SK-N-SH (cell line): ENCODE measurements around the gene C1orf232. TPM values are rescaled to one million over a fixed set of nuclear protein-coding genes. Genes with fewer than 3 reads are reported as not detected.
A peak's percentile ranks its signal among the peaks of the same experiment; 100 is the strongest.

ENCODE experiments used
- CTCF ChIA-PET: fragments of 300-600, 350-600 bp; formaldehyde crosslinking; extraction: SDS; loops from one replicate; lab custom pipeline; 2021; lab: Yijun Ruan, JAX
- POLR2A ChIA-PET: fragments of 350-600 bp; sonication (Branson Sonifier 250); formaldehyde crosslinking; extraction: SDS; loops from one replicate; lab custom pipeline; 2020; ENCODE audit warnings: antibody characterized with exemption, inconsistent platforms; lab: Yijun Ruan, JAX
- DNase-seq: peaks from one replicate; pipeline ENCODE4 v3.0.0; 2012
- H2AFZ ChIP-seq: fragments of 200-600 bp; sonication (generic); 2 replicates; pipeline ENCODE4 v1.8.1; 2016; ENCODE audit warnings: antibody characterized with exemption, mild to moderate bottlenecking, low read depth
- H3F3A ChIP-seq: fragments of 200-600 bp; sonication (generic); replicated peaks from 2 replicates; pipeline ENCODE3; 2016; ENCODE audit warnings: antibody characterized with exemption, mild to moderate bottlenecking; ENCODE audit not compliant: insufficient read depth
- H3K27ac ChIP-seq, 2 experiments: fragments of 200-500 bp in 1 of 2; fragments of 200-600 bp in 1 of 2; sonication (Bioruptor generic) in 1 of 2; sonication (generic), shearing (Covaris generic) in 1 of 2; 2 replicates each; pipeline versions ENCODE4 v1.5.1 to v1.6.1; 2014 to 2016; ENCODE audit warnings: low read depth in 2 of 2, inconsistent platforms in 1 of 2, low read length in 1 of 2, mild to moderate bottlenecking in 1 of 2, mixed read lengths in 1 of 2
- H3K27me3 ChIP-seq: fragments of 200-600 bp; sonication (generic), shearing (Covaris generic); 2 replicates; pipeline ENCODE4 v1.6.1; 2016; ENCODE audit warnings: mixed run types; ENCODE audit not compliant: insufficient read depth
- H3K36me3 ChIP-seq, 2 experiments: fragments of 200-500 bp in 1 of 2; fragments of 200-600 bp in 1 of 2; sonication (Bioruptor generic) in 1 of 2; sonication (generic) in 1 of 2; replicated peaks in 1 of 2; 2 replicates each; pipeline versions ENCODE3 to v1.5.1; 2014 to 2016; ENCODE audit warnings: low read length in 1 of 2, mild to moderate bottlenecking in 1 of 2; ENCODE audit not compliant: insufficient read depth in 2 of 2, control insufficient read depth in 1 of 2
- H3K4me1 ChIP-seq, 2 experiments: fragments of 200-500 bp in 1 of 2; fragments of 200-600 bp in 1 of 2; sonication (Bioruptor generic) in 1 of 2; sonication (generic), shearing (Covaris generic) in 1 of 2; 2 replicates each; pipeline versions ENCODE4 v1.5.1 to v1.6.1; 2014 to 2016; ENCODE audit warnings: low read depth in 1 of 2, low read length in 1 of 2, mixed run types in 1 of 2; ENCODE audit not compliant: insufficient read depth in 2 of 2, control insufficient read depth in 1 of 2
- H3K4me2 ChIP-seq: fragments of 200-600 bp; sonication (generic), shearing (Covaris generic); 2 replicates; pipeline ENCODE4 v1.6.1; 2017; ENCODE audit warnings: mixed run types
- H3K4me3 ChIP-seq, 2 experiments: fragments of 200-500 bp in 1 of 2; fragments of 200-600 bp in 1 of 2; sonication (Bioruptor generic) in 1 of 2; sonication (generic), shearing (Covaris generic) in 1 of 2; 2 replicates each; pipeline versions ENCODE4 v1.5.1 to v1.8.1; 2014 to 2016; ENCODE audit warnings: low read depth in 2 of 2, inconsistent platforms in 1 of 2, low read length in 1 of 2, mild to moderate bottlenecking in 1 of 2, mixed read lengths in 1 of 2, moderate library complexity in 1 of 2
- H3K79me2 ChIP-seq: fragments of 200-600 bp; sonication (generic); 2 replicates; pipeline ENCODE4 v1.8.1; 2017; ENCODE audit warnings: mild to moderate bottlenecking; ENCODE audit not compliant: insufficient read depth
- H3K9ac ChIP-seq: fragments of 200-600 bp; sonication (generic); 2 replicates; pipeline ENCODE4 v1.6.1; 2017; ENCODE audit warnings: mixed run types
- H3K9me2 ChIP-seq: fragments of 200-600 bp; sonication (generic); 2 replicates; pipeline ENCODE4 v1.6.1; 2017; ENCODE audit warnings: mixed run types
- H3K9me3 ChIP-seq: fragments of 200-600 bp; sonication (generic); 2 replicates; pipeline ENCODE4 v1.6.1; 2017; ENCODE audit warnings: mixed run types, mild to moderate bottlenecking, moderate library complexity
- H4K20me1 ChIP-seq: fragments of 200-600 bp; sonication (generic); 2 replicates; pipeline ENCODE4 v1.6.1; 2017; ENCODE audit warnings: mild to moderate bottlenecking, mixed run types; ENCODE audit not compliant: insufficient read depth
- EP300 ChIP-seq, 2 experiments: IDR thresholded peaks; 2 replicates each; pipeline versions ENCODE4 v1.4.0 to v1.6.1; 2012; ENCODE audit warnings: borderline replicate concordance in 1 of 2, low read depth in 1 of 2, low read length in 1 of 2
- FOSL2 ChIP-seq: IDR thresholded peaks from 2 replicates; pipeline ENCODE4 v1.4.0; 2012; ENCODE audit warnings: low read depth, mild to moderate bottlenecking, moderate library complexity, borderline replicate concordance
- FOXJ3 ChIP-seq: sonication (generic); formaldehyde crosslinking; IDR thresholded peaks from 2 replicates; pipeline ENCODE4 v1.5.1; 2020; ENCODE audit warnings: mild to moderate bottlenecking, missing genetic modification reagents
- JUND ChIP-seq: IDR thresholded peaks from 2 replicates; pipeline ENCODE4 v1.4.0; 2012
- MEF2A ChIP-seq: IDR thresholded peaks from 2 replicates; pipeline ENCODE4 v1.4.0; 2012; ENCODE audit warnings: low read depth, borderline replicate concordance
- NFIC ChIP-seq: IDR thresholded peaks from 2 replicates; pipeline ENCODE4 v1.4.0; 2012; ENCODE audit warnings: borderline replicate concordance
- RCOR1 ChIP-seq: fragments of 150-350 bp; IDR thresholded peaks from 2 replicates; pipeline ENCODE4 v1.6.1; 2017; ENCODE audit warnings: antibody characterized with exemption, low read length
- RFX5 ChIP-seq: IDR thresholded peaks from 2 replicates; pipeline ENCODE4 v1.6.1; 2012; ENCODE audit warnings: mild to moderate bottlenecking, improper control_type of control experiment, low read length
- RXRA ChIP-seq: IDR thresholded peaks from 2 replicates; pipeline ENCODE4 v1.4.0; 2012; ENCODE audit warnings: low read depth, mild to moderate bottlenecking, borderline replicate concordance
- SIN3A ChIP-seq: IDR thresholded peaks from 2 replicates; pipeline ENCODE4 v1.6.1; 2012; ENCODE audit warnings: low read depth, mild to moderate bottlenecking, low read length, moderate library complexity, borderline replicate concordance
- TAF1 ChIP-seq: IDR thresholded peaks from 2 replicates; pipeline ENCODE4 v1.6.1; 2012; ENCODE audit warnings: low read depth, mild to moderate bottlenecking, low read length, moderate library complexity, borderline replicate concordance
- TCF12 ChIP-seq: IDR thresholded peaks from 2 replicates; pipeline ENCODE4 v1.4.0; 2012
- WGBS: methylation state at CpG from one replicate; pipeline ENCODE4 v1.1.6; 2017; ENCODE audit warnings: low lambda C conversion rate; 5-methylcytosine and 5-hydroxymethylcytosine counted together
- polyA plus RNA-seq, 3 experiments: library from polyadenylated mRNA; depleted of rRNA; stranded (reverse); fragments of >200 nt; gene quantifications; 2 replicates each; pipeline ENCODE4 v1.2.3, GENCODE V29; 2012
- TF ChIP-seq, protein P1 (sequence below): fragments of 150-350 bp; IDR thresholded peaks from 2 replicates; pipeline ENCODE4 v1.6.1; 2016; ENCODE audit warnings: mild to moderate bottlenecking, low read depth, low read length
- TF ChIP-seq, protein P2 (sequence below): fragments of 200-600 bp; sonication (generic); IDR thresholded peaks from 2 replicates; pipeline ENCODE4 v1.6.1; 2017; ENCODE audit warnings: antibody characterized with exemption, mild to moderate bottlenecking, moderate library complexity

The C1orf232 gene
- polyA plus RNA-seq, 1 of the 3 experiments (the other 2 are of a cell fraction), result not detected

DNA sequence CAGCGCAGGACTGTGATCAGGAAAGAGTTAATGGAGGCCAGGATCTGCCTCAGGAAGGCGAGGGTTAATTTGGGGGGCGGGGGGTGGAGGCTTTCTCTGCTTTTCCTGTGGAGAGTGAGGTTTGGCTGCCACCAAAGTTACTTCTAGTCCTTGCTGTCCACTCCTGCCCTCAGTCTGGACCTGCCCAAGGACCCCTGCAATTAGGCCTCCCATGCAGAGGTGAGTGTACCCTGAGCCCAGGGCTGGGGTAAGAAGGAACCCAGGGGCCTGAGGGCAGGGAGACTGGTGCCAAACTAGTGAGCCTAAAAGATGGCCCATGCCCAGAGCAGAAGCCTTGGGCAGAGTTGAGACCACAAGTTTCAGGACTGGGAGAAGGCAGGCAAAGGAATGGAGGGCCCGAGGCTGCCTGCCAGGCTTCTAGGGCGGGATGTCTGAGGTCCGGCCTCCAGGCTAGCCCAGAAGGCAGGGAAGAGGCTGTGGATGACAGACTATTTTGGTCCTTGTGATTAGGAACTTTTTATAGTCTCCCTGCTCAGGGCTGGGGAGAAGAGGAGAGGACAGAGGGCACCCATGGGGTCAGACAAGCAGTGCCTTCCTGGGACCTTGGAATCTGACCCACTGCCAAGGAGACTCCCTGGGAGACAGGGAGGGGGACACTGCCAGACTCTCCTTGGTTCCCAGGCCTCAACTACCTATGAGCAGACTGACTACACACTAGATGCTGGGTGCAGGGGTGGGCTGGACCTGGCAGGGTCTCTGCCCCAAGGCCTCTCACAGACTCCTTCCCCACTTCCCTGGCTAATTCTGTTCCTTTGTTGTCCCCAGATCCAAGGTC lies 9.6 kb downstream of the C1orf232 start, which contains the start of gene FAM110D:
FAM110D (plus strand) TSS at position 172 of the 835 bp plus-strand sequence. CDS start 2,213 bp downstream, outside the sequence.
- WGBS, result 51% methylated on average over 6 of the region's 6 CpGs

DNA sequence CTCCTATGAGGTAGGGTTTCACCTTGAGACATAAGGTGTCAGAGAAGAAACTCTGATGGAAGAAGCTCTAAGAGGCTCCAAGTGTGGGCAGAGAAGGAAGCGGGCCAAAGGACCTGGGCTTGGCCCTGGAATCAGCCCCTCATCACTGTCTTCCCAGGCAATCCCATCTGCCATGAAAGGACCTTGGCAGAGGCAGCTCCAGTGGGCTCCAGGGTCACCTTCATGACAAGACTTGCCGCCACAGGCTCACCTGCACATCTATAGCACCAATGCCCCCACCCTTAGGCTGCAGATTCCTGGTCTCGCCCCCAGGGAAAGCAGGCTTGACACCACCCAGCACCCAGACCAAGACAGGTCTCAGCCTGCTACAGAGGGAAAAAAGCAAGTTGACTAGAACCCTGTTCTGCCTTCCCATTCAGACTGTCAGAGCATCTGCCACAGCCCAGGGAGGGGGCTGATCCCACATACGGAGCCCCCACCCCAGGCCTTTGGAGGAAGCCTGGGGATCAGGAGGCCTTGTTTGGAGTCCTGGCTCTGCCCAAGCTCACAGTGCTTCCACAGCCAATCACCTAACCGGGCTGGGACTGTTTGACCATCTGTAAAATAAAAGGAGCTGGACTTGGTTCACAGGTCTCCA lies 10.4 kb downstream of the C1orf232 start:
- POLR2A ChIA-PET, result no interaction called here
- H3F3A ChIP-seq, result no peaks in the 10 kb centered on the region
- H3K4me3 ChIP-seq, result peak overlapping the region in 1 of 2 experiments; percentile 43; a peak in 2 of 4 replicates
- no peaks in the 10 kb centered on the region for H3K9me3 ChIP-seq
- CTCF ChIA-PET, result interaction anchor here (0.6 to 13.7 kb wide), 7 partner anchors 12 to 440 kb away, joined by 3 to 131 read pairs (median 6); partner anchors contain the start of genes CEP85 and ZNF593
- WGBS, result 82% methylated on average over 3 of the region's 5 CpGs
- no peaks in the 10 kb centered on the region for H3K36me3 ChIP-seq
- no peak overlapping the region for H3K4me2 ChIP-seq
- H3K4me1 ChIP-seq, result peaks cover 6 to 33% of the 10 kb centered on the region in 2 experiments; a peak in 1 of 4 replicates
- H3K9ac ChIP-seq, result no peak overlapping the region
- H3K9me2 ChIP-seq, result no peaks in the 10 kb centered on the region
- H3K79me2 ChIP-seq, result no peaks in the 10 kb centered on the region
- H3K27ac ChIP-seq, result no peak overlapping the region
- DNase-seq, result no peak
- H2AFZ ChIP-seq, result peak overlapping the region; percentile 70; the same call in 1 of the 2 replicates
- H3K27me3 ChIP-seq, result no peaks in the 10 kb centered on the region
- H4K20me1 ChIP-seq, result no peaks in the 10 kb centered on the region
- TF ChIP-seq RFX5, result no peak
- TF ChIP-seq EP300 (IDR thresholded peaks at IDR 0.05; ENCODE audit: borderline replicate concordance in 1 of 2, low read depth in 1 of 2, low read length in 1 of 2), result no peak
- TF ChIP-seq TAF1, result no peak
- TF ChIP-seq RCOR1, result no peak
- TF ChIP-seq, protein P1, sequence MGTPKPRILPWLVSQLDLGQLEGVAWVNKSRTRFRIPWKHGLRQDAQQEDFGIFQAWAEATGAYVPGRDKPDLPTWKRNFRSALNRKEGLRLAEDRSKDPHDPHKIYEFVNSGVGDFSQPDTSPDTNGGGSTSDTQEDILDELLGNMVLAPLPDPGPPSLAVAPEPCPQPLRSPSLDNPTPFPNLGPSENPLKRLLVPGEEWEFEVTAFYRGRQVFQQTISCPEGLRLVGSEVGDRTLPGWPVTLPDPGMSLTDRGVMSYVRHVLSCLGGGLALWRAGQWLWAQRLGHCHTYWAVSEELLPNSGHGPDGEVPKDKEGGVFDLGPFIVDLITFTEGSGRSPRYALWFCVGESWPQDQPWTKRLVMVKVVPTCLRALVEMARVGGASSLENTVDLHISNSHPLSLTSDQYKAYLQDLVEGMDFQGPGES, result no peak
- TF ChIP-seq, protein P2, sequence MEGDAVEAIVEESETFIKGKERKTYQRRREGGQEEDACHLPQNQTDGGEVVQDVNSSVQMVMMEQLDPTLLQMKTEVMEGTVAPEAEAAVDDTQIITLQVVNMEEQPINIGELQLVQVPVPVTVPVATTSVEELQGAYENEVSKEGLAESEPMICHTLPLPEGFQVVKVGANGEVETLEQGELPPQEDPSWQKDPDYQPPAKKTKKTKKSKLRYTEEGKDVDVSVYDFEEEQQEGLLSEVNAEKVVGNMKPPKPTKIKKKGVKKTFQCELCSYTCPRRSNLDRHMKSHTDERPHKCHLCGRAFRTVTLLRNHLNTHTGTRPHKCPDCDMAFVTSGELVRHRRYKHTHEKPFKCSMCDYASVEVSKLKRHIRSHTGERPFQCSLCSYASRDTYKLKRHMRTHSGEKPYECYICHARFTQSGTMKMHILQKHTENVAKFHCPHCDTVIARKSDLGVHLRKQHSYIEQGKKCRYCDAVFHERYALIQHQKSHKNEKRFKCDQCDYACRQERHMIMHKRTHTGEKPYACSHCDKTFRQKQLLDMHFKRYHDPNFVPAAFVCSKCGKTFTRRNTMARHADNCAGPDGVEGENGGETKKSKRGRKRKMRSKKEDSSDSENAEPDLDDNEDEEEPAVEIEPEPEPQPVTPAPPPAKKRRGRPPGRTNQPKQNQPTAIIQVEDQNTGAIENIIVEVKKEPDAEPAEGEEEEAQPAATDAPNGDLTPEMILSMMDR, result no peak

More for the DNA sequence above, 9.6 kb downstream of the C1orf232 start, which contains the start of gene FAM110D:
- no peaks in the 10 kb centered on the region for H3K79me2 ChIP-seq
- H3K9me2 ChIP-seq, result no peaks in the 10 kb centered on the region
- peak within 1 kb of the TSS in 1 of 2 experiments; percentile 43; a peak in 3 of 4 replicates for H3K4me3 ChIP-seq
- H3K9me3 ChIP-seq, result no peaks in the 10 kb centered on the region
- DNase-seq, result no peak
- TF ChIP-seq JUND (no peak), FOXJ3 (CRISPR knock-in tag) (no peak), TCF12 (no peak), SIN3A (no peak), RXRA (no peak), TAF1 (no peak), FOSL2 (no peak), NFIC (no peak), MEF2A (no peak)
- peak within 1 kb of the TSS; percentile 8; the same call in 1 of the 2 replicates for H3K4me2 ChIP-seq
- H4K20me1 ChIP-seq, result no peaks in the 10 kb centered on the region
- H3K9ac ChIP-seq, result no peak within 1 kb of the TSS
- peak within 1 kb of the TSS in 1 of 2 experiments; percentile 60; a peak in 3 of 4 replicates for H3K27ac ChIP-seq
- peaks cover 6 to 33% of the 10 kb centered on the region in 2 experiments; a peak in 1 of 4 replicates for H3K4me1 ChIP-seq
- ChIA-PET CTCF (interaction anchor here (0.6 to 13.7 kb wide), 7 partner anchors 11 to 439 kb away, joined by 3 to 131 read pairs (median 6); partner anchors contain the start of genes CEP85 and ZNF593), POLR2A (no interaction called here)
- no peaks in the 10 kb centered on the region for H3K27me3 ChIP-seq
- H2AFZ ChIP-seq, result peak within 1 kb of the TSS; percentile 70; the same call in 1 of the 2 replicates
- H3K36me3 ChIP-seq, result no peaks in the 10 kb centered on the region
- H3F3A ChIP-seq, result no peaks in the 10 kb centered on the region
